ENCODE results near the gene ETV5. TPM values are rescaled to one million over a fixed set of nuclear protein-coding genes. Genes with fewer than 3 reads are reported as not detected.

The ETV5 gene
- total and polyA plus RNA-seq, 2 donors (not counting 1 experiment from before 2014, with no cell fraction given), result 0.12 to 0.74 TPM

GRCh38 chr3:186070133-186070532 is 38.8 kb downstream of the ETV5 start:
- Mint-ChIP-seq H3K27ac (no peak overlapping the region), H3K9me3 (ENCODE audit: insufficient read depth) (peaks cover 2% of the 10 kb centered on the region), H3K27me3 (no peaks in the 10 kb centered on the region), H3K4me1 (peaks cover 8% of the 10 kb centered on the region), H3K4me3 (no peak overlapping the region)
- Histone ChIP-seq H3K4me1 (ENCODE audit: control insufficient read depth in 2 of 2, insufficient read depth in 2 of 2, low read length in 2 of 2) (peaks cover 0 to 4% of the 10 kb centered on the region in 2 donors), H3K4me2 (replicated peaks; ENCODE audit: low read depth, low read length, poor library complexity, severe bottlenecking) (no peak overlapping the region), H2AFZ (ENCODE audit: insufficient read depth, low read depth, low read length, poor library complexity, severe bottlenecking) (no peak overlapping the region), H3K27me3 (replicated peaks in 1 of 4; ENCODE audit: control extremely low read depth in 1 of 4, control insufficient read depth in 3 of 4, insufficient read depth in 4 of 4, low read length in 3 of 4) (no peaks in the 10 kb centered on the region), H3K79me2 (ENCODE audit: control insufficient read depth, insufficient read depth, low read length) (no peaks in the 10 kb centered on the region), H3K36me3 (replicated peaks in 1 of 2; ENCODE audit: control extremely low read depth in 1 of 2, control insufficient read depth in 1 of 2, extremely low read depth in 1 of 2, insufficient read depth in 2 of 2, low read length in 1 of 2) (no peaks in the 10 kb centered on the region), H4K20me1 (ENCODE audit: control insufficient read depth, insufficient read depth, low read length, poor library complexity, severe bottlenecking) (no peaks in the 10 kb centered on the region), H3K9ac (ENCODE audit: low read length) (no peak overlapping the region), H3K27ac (ENCODE audit: low read length in 2 of 2) (no peak overlapping the region), H3K9me3 (ENCODE audit: control extremely low read depth in 1 of 3, control insufficient read depth in 2 of 3, insufficient read depth in 1 of 3, low read length in 2 of 3) (peaks cover 0 to 3% (median 3%) of the 10 kb centered on the region in 3 donors), H3K4me3 (ENCODE audit: control extremely low read depth in 1 of 5, extremely low read depth in 1 of 5, insufficient read depth in 1 of 5, low read depth in 2 of 5, low read length in 4 of 5) (no peak overlapping the region)
- TF ChIP-seq CTCF (IDR thresholded peaks at IDR 0.05) (no peak), EZH2 (IDR thresholded peaks at IDR 0.05; ENCODE audit: borderline replicate concordance, insufficient read depth, low read depth, low read length, poor library complexity, severe bottlenecking) (no peak)
- ATAC-seq (ENCODE audit: low read depth) (no peak), DNase-seq (no peak)
- CTCF ChIA-PET, result no interaction called here
- WGBS (ENCODE audit: insufficient coverage), result 98% methylated on average over 8 of the region's 9 CpGs
- POLR2A ChIA-PET, result no interaction called here
- intact Hi-C loops (cut with micrococcal nuclease), result no loop called here

GRCh38 chr3:186069199-186069598 is 39.7 kb downstream of the ETV5 start:
- Histone ChIP-seq H3K9me3 (ENCODE audit: control extremely low read depth in 1 of 3, control insufficient read depth in 2 of 3, insufficient read depth in 1 of 3, low read length in 2 of 3) (no peaks in the 10 kb centered on the region), H3K4me2 (replicated peaks; ENCODE audit: low read depth, low read length, poor library complexity, severe bottlenecking) (no peak overlapping the region), H4K20me1 (ENCODE audit: control insufficient read depth, insufficient read depth, low read length, poor library complexity, severe bottlenecking) (no peaks in the 10 kb centered on the region), H2AFZ (ENCODE audit: insufficient read depth, low read depth, low read length, poor library complexity, severe bottlenecking) (no peak overlapping the region), H3K9ac (ENCODE audit: low read length) (no peak overlapping the region), H3K4me3 (ENCODE audit: control extremely low read depth in 1 of 5, extremely low read depth in 1 of 5, insufficient read depth in 1 of 5, low read depth in 2 of 5, low read length in 4 of 5) (no peak overlapping the region), H3K27me3 (replicated peaks in 1 of 4; ENCODE audit: control extremely low read depth in 1 of 4, control insufficient read depth in 3 of 4, insufficient read depth in 4 of 4, low read length in 3 of 4) (no peaks in the 10 kb centered on the region), H3K36me3 (replicated peaks in 1 of 2; ENCODE audit: control extremely low read depth in 1 of 2, control insufficient read depth in 1 of 2, extremely low read depth in 1 of 2, insufficient read depth in 2 of 2, low read length in 1 of 2) (no peaks in the 10 kb centered on the region), H3K4me1 (ENCODE audit: control insufficient read depth in 2 of 2, insufficient read depth in 2 of 2, low read length in 2 of 2) (peaks cover 0 to 4% of the 10 kb centered on the region in 2 donors), H3K79me2 (ENCODE audit: control insufficient read depth, insufficient read depth, low read length) (no peaks in the 10 kb centered on the region), H3K27ac (ENCODE audit: low read length in 2 of 2) (no peak overlapping the region)
- intact Hi-C loops (cut with micrococcal nuclease), result no loop called here
- TF ChIP-seq CTCF (IDR thresholded peaks at IDR 0.05), result no peak
- no peak for TF ChIP-seq EZH2 (IDR thresholded peaks at IDR 0.05; ENCODE audit: borderline replicate concordance, insufficient read depth, low read depth, low read length, poor library complexity, severe bottlenecking)
- ATAC-seq (ENCODE audit: low read depth) (no peak), DNase-seq (no peak)
- 97% methylated on average over 4 of the region's 9 CpGs for WGBS (ENCODE audit: insufficient coverage)
- H3K4me3 Mint-ChIP-seq, result no peak overlapping the region
- no peaks in the 10 kb centered on the region for H3K9me3 Mint-ChIP-seq (ENCODE audit: insufficient read depth)
- ChIA-PET POLR2A (no interaction called here), CTCF (no interaction called here)
- H3K4me1 Mint-ChIP-seq, result peaks cover 8% of the 10 kb centered on the region
- H3K27me3 Mint-ChIP-seq, result no peaks in the 10 kb centered on the region
- no peak overlapping the region for H3K27ac Mint-ChIP-seq
